SJCRH30 (cell line): ENCODE data around the gene NT5DC2. TPM values are rescaled to one million over a fixed set of nuclear protein-coding genes. Genes with fewer than 3 reads are reported as not detected.

Source experiments
- DNase-seq, 2 experiments: peaks; one replicate each; pipeline ENCODE4 v3.0.0-alpha.2; 2015 to 2020
- H3K27ac ChIP-seq: fragments of 250-450 bp; sonication (Bioruptor Pico); 2 replicates; pipeline ENCODE4 v1.5.1; 2020; ENCODE audit warnings: mild to moderate bottlenecking, moderate library complexity
- H3K27me3 ChIP-seq: fragments of 250-450 bp; sonication (Bioruptor Pico); 2 replicates; pipeline ENCODE4 v1.5.1; 2020; ENCODE audit warnings: mild to moderate bottlenecking, moderate library complexity
- H3K36me3 ChIP-seq: fragments of 250-450 bp; sonication (Bioruptor Pico); 2 replicates; pipeline ENCODE4 v1.5.1; 2020; ENCODE audit warnings: mild to moderate bottlenecking, moderate library complexity
- H3K4me1 ChIP-seq: fragments of 250-450 bp; sonication (Bioruptor Pico); 2 replicates; pipeline ENCODE4 v1.5.1; 2020; ENCODE audit warnings: mild to moderate bottlenecking, moderate library complexity
- H3K4me3 ChIP-seq: fragments of 250-450 bp; sonication (Bioruptor Pico); 2 replicates; pipeline ENCODE4 v1.5.1; 2020; ENCODE audit warnings: mild to moderate bottlenecking, moderate library complexity
- H3K9me3 ChIP-seq: fragments of 250-450 bp; sonication (Bioruptor Pico); replicated peaks from 2 replicates; pipeline ENCODE4 v1.5.1; 2020; ENCODE audit warnings: mild to moderate bottlenecking, moderate library complexity
- total RNA-seq: library from RNA; depleted of rRNA; stranded (reverse); fragments of >200 nt; shearing (Covaris generic); gene quantifications from 2 replicates; pipeline ENCODE4 v1.2.3, GENCODE V29; 2014

NT5DC2 gene
- total RNA-seq, 1 experiment from 2014 or later, result 140 TPM

- no peaks in the 10 kb centered on the region for H3K9me3 ChIP-seq
- H3K27me3 ChIP-seq, result peaks cover 34% of the 10 kb centered on the region; the same call in 1 of the 2 replicates
- no peak for DNase-seq
- H3K4me1 ChIP-seq, result no peaks in the 10 kb centered on the region
- H3K27ac ChIP-seq, result no peak overlapping the region
- H3K4me3 ChIP-seq, result no peak overlapping the region
- no peaks in the 10 kb centered on the region for H3K36me3 ChIP-seq
Observed at GRCh38 chr3:52514576-52514975, 19.1 kb downstream of the NT5DC2 start.

- Histone ChIP-seq H3K27me3 (peaks cover 35% of the 10 kb centered on the region; the same call in 1 of the 2 replicates), H3K36me3 (no peaks in the 10 kb centered on the region), H3K4me1 (no peaks in the 10 kb centered on the region), H3K4me3 (no peak overlapping the region), H3K9me3 (no peaks in the 10 kb centered on the region), H3K27ac (no peak overlapping the region)
- DNase-seq, result no peak
Observed at GRCh38 chr3:52513281-52513680, 20.4 kb downstream of the NT5DC2 start.

DNA sequence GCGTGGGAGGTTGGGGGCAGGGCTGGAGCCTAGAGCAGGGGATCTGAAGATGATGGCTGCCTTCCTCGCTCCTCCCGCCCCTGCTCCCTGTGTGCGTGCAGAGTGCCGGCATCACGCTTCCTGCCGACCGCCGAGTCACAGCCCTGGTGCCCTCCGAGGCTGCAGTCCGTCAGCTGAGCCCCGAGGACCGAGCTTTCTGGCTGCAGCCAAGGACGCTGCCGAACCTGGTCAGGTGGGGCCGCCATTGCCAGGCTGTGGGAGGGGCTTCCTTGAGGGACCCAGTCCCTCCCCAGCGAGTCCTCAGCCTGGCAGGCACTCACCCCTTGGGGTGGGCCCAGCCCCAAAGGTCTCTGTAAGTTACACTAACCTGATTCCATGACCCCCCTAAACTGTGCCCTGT, 20.9 kb downstream of the NT5DC2 start:
- Histone ChIP-seq H3K27ac (no peak overlapping the region), H3K27me3 (peaks cover 35% of the 10 kb centered on the region; the same call in 1 of the 2 replicates), H3K36me3 (no peaks in the 10 kb centered on the region), H3K4me1 (no peaks in the 10 kb centered on the region; the same call in 1 of the 2 replicates), H3K9me3 (no peaks in the 10 kb centered on the region), H3K4me3 (no peak overlapping the region)
- no peak for DNase-seq

- no peak overlapping the region for H3K4me3 ChIP-seq
- DNase-seq, result no peak
- H3K9me3 ChIP-seq, result no peaks in the 10 kb centered on the region
- no peaks in the 10 kb centered on the region for H3K36me3 ChIP-seq
- H3K4me1 ChIP-seq, result peaks cover 2% of the 10 kb centered on the region
- H3K27ac ChIP-seq, result no peak overlapping the region
- H3K27me3 ChIP-seq, result peaks cover 35% of the 10 kb centered on the region; the same call in 1 of the 2 replicates
Observed at GRCh38 chr3:52512105-52512504, 21.6 kb downstream of the NT5DC2 start.

- Histone ChIP-seq H3K9me3 (no peaks in the 10 kb centered on the region), H3K27me3 (peaks cover 35% of the 10 kb centered on the region; the same call in 1 of the 2 replicates), H3K4me1 (peaks cover 8% of the 10 kb centered on the region), H3K36me3 (no peaks in the 10 kb centered on the region), H3K27ac (no peak overlapping the region), H3K4me3 (no peak overlapping the region)
- no peak for DNase-seq
Observed at GRCh38 chr3:52511509-52511908, 22.1 kb downstream of the NT5DC2 start.

- no peak for DNase-seq
- Histone ChIP-seq H3K4me1 (peaks cover 12% of the 10 kb centered on the region), H3K27me3 (peaks cover 33% of the 10 kb centered on the region; the same call in 1 of the 2 replicates), H3K27ac (no peak overlapping the region), H3K4me3 (no peak overlapping the region), H3K9me3 (no peaks in the 10 kb centered on the region), H3K36me3 (no peaks in the 10 kb centered on the region)
Observed at GRCh38 chr3:52509753-52510328, 23.8 kb downstream of the NT5DC2 start.

- Histone ChIP-seq H3K27ac (no peak overlapping the region), H3K9me3 (no peaks in the 10 kb centered on the region), H3K4me3 (no peak overlapping the region), H3K4me1 (peaks cover 12% of the 10 kb centered on the region), H3K27me3 (peaks cover 17% of the 10 kb centered on the region), H3K36me3 (no peaks in the 10 kb centered on the region)
- DNase-seq, result peak; percentile 81 to 85
Observed at GRCh38 chr3:52507359-52507758, 26.3 kb downstream of the NT5DC2 start.

DNA sequence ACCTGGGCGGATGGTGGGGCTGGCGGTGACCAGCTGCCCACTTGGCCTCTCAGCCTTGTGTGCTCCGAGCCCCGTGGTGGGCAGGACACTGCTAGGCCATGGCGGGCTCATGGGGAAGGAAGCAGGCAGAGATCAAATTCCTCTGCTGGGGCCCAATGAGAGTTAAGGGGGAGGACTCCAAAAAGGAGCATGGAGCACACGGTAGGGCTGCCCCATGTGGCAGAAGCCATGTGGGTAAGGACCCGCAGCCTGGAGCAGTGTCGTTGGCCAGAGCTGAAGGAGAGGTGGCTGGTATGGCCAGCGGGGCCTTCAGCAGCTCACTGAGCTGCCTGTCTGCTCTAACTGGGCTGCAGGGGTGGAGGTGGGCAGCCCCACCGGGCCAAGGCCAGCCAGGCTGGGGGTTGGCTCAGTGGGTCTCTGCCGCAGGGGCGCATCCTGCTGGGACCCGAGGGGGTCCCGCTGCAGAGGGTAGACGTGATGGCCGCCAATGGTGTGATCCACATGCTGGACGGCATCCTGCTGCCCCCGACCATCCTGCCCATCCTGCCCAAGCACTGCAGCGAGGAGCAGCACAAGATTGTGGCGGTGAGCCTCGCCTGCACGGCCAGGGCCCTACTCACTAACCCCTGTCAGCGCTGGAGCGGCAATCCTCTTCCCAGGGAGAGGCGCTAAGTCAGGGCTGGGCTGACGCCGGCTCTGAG, 27.2 kb downstream of the NT5DC2 start:
- Histone ChIP-seq H3K4me1 (peaks cover 12% of the 10 kb centered on the region), H3K27me3 (peaks cover 7% of the 10 kb centered on the region), H3K9me3 (no peaks in the 10 kb centered on the region), H3K4me3 (no peak overlapping the region), H3K27ac (no peak overlapping the region), H3K36me3 (no peaks in the 10 kb centered on the region)
- peak; percentile 27 to 41 for DNase-seq

DNA sequence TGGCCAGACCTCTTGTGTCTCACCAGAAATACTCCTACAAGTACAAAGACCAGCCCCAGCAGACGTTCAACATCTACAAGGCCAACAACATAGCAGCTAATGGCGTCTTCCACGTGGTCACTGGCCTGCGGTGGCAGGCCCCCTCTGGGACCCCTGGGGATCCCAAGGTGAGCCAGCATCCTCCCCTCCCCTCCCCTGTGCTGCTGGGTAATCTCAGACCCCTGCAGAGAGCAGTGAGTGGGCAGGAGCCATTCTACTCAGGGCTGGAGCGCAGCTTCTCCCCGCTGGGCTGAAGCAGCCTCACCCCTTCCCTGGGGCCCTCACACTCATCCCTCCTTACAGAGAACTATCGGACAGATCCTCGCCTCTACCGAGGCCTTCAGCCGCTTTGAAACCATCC, 28.7 kb downstream of the NT5DC2 start:
- peaks cover 12% of the 10 kb centered on the region for H3K4me1 ChIP-seq
- DNase-seq, result no peak
- H3K36me3 ChIP-seq, result no peaks in the 10 kb centered on the region
- H3K27ac ChIP-seq, result no peak overlapping the region
- H3K9me3 ChIP-seq, result no peaks in the 10 kb centered on the region
- H3K4me3 ChIP-seq, result no peak overlapping the region
- H3K27me3 ChIP-seq, result peaks cover 3% of the 10 kb centered on the region

GRCh38 chr3:52503788-52504424, 29.8 kb downstream of the NT5DC2 start:
- no peaks in the 10 kb centered on the region for H3K36me3 ChIP-seq
- no peak overlapping the region for H3K4me3 ChIP-seq
- H3K4me1 ChIP-seq, result peaks cover 12% of the 10 kb centered on the region
- H3K27me3 ChIP-seq, result no peaks in the 10 kb centered on the region; the same call in none of the 2 replicates
- no peak overlapping the region for H3K27ac ChIP-seq
- no peaks in the 10 kb centered on the region for H3K9me3 ChIP-seq
- DNase-seq, result no peak

DNA sequence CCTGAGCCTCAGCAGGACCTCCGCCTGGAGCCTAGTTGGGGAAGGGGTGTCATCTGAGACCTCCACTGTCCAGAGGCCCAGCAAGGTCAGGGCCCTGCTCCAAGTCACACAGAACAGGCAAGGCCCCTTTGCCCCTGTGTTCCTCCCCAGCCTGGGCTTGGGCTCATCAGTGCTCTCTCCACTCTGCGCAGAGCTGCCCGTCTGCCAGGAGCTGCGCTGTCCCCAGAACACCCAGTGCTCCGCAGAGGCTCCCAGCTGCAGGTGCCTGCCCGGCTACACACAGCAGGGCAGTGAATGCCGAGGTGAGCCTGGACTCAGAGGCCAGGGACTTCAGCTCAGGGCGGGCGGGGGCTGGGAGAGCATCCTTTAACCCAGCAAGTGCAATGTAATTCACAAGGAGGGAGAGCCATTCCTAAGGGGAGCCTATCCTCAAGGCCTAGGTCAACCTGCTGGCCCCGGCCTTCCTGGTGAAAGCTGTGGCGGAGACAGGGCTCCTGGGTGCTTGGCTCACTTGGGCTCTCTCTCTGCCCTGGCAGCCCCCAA, 30.8 kb downstream of the NT5DC2 start:
- no peak overlapping the region for H3K4me3 ChIP-seq
- no peak for DNase-seq
- H3K27ac ChIP-seq, result no peak overlapping the region
- H3K4me1 ChIP-seq, result peaks cover 12% of the 10 kb centered on the region
- no peaks in the 10 kb centered on the region; the same call in none of the 2 replicates for H3K27me3 ChIP-seq
- no peaks in the 10 kb centered on the region for H3K36me3 ChIP-seq
- no peaks in the 10 kb centered on the region for H3K9me3 ChIP-seq

DNA sequence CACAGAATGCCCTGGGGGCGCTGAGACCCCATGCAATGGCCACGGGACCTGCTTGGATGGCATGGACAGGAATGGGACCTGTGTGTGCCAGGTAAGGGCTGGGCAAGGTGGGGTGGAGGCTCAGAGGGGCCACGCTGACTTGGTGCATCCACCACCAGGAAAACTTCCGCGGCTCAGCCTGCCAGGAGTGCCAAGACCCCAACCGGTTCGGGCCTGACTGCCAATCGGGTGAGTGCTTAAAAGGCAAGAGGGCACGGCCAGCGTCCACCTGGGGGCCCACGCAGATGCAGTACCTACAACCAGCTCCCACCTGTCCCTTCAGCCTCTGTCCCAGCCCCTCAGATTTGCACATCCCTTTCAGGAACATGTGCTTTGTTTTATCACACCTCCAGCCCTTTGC, 31.7 kb downstream of the NT5DC2 start:
- H3K36me3 ChIP-seq, result no peaks in the 10 kb centered on the region
- no peaks in the 10 kb centered on the region; the same call in none of the 2 replicates for H3K27me3 ChIP-seq

GRCh38 chr3:52501046-52501445, 32.6 kb downstream of the NT5DC2 start:
- Histone ChIP-seq H3K27ac (no peak overlapping the region), H3K36me3 (no peaks in the 10 kb centered on the region), H3K27me3 (no peaks in the 10 kb centered on the region; the same call in none of the 2 replicates), H3K9me3 (no peaks in the 10 kb centered on the region), H3K4me3 (no peak overlapping the region), H3K4me1 (peaks cover under 1% of the 10 kb centered on the region; the same call in 1 of the 2 replicates)
- no peak for DNase-seq

More for the DNA sequence above, 31.7 kb downstream of the NT5DC2 start:
- no peak overlapping the region for H3K4me3 ChIP-seq
- peaks cover 10% of the 10 kb centered on the region for H3K4me1 ChIP-seq
- H3K9me3 ChIP-seq, result no peaks in the 10 kb centered on the region
- no peak for DNase-seq
- H3K27ac ChIP-seq, result no peak overlapping the region

GRCh38 chr3:52498137-52499054, 35.3 kb downstream of the NT5DC2 start:
- Histone ChIP-seq H3K9me3 (no peaks in the 10 kb centered on the region), H3K4me3 (no peak overlapping the region), H3K27ac (no peak overlapping the region), H3K36me3 (no peaks in the 10 kb centered on the region), H3K4me1 (no peaks in the 10 kb centered on the region), H3K27me3 (no peaks in the 10 kb centered on the region; the same call in 1 of the 2 replicates)
- DNase-seq, result peak in 1 of 2 experiments; percentile 33
